Measurements from ENCODE around the gene CEACAM19. TPM values are rescaled to one million over a fixed set of nuclear protein-coding genes. Genes with fewer than 3 reads are reported as not detected.

Gene CEACAM19
- total RNA-seq, 1 donor from 2014 or later, result 25.8 TPM

DNA sequence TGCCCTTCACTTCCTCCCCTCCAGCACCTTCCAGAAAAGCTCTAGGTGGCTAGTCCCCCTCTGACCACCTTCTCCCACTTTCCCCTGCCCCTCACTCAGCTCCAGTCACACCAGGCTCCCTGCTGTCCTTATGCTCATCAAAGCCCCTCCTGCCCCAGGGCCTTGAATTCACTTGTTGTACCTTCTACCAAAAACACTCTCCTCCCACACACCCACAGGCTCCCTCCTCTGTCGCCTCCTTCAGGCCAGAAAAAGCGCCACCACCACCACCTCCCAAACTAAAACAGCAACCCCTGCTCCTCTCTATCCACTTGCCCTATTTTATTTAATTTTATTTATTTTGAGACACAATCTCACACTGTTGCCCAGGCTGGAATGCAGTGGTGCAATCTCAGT is 22.9 kb downstream of the CEACAM19 start:
- Mint-ChIP-seq H3K4me1 (ENCODE audit: low read depth) (peaks cover 28% of the 10 kb centered on the region), H3K27me3 (no peaks in the 10 kb centered on the region), H3K4me3 (ENCODE audit: low read depth) (no peak overlapping the region), H3K36me3 (ENCODE audit: insufficient read depth) (no peaks in the 10 kb centered on the region), H3K27ac (peak overlapping the region; percentile 47), H3K9me3 (ENCODE audit: low read depth) (no peaks in the 10 kb centered on the region)
- DNase-seq (ENCODE audit: low spot score, unreplicated experiment), result no peak
- TF ChIP-seq, protein P1, sequence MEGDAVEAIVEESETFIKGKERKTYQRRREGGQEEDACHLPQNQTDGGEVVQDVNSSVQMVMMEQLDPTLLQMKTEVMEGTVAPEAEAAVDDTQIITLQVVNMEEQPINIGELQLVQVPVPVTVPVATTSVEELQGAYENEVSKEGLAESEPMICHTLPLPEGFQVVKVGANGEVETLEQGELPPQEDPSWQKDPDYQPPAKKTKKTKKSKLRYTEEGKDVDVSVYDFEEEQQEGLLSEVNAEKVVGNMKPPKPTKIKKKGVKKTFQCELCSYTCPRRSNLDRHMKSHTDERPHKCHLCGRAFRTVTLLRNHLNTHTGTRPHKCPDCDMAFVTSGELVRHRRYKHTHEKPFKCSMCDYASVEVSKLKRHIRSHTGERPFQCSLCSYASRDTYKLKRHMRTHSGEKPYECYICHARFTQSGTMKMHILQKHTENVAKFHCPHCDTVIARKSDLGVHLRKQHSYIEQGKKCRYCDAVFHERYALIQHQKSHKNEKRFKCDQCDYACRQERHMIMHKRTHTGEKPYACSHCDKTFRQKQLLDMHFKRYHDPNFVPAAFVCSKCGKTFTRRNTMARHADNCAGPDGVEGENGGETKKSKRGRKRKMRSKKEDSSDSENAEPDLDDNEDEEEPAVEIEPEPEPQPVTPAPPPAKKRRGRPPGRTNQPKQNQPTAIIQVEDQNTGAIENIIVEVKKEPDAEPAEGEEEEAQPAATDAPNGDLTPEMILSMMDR (IDR thresholded peaks at IDR 0.05; ENCODE audit: unreplicated experiment), result peak; percentile 33

DNA sequence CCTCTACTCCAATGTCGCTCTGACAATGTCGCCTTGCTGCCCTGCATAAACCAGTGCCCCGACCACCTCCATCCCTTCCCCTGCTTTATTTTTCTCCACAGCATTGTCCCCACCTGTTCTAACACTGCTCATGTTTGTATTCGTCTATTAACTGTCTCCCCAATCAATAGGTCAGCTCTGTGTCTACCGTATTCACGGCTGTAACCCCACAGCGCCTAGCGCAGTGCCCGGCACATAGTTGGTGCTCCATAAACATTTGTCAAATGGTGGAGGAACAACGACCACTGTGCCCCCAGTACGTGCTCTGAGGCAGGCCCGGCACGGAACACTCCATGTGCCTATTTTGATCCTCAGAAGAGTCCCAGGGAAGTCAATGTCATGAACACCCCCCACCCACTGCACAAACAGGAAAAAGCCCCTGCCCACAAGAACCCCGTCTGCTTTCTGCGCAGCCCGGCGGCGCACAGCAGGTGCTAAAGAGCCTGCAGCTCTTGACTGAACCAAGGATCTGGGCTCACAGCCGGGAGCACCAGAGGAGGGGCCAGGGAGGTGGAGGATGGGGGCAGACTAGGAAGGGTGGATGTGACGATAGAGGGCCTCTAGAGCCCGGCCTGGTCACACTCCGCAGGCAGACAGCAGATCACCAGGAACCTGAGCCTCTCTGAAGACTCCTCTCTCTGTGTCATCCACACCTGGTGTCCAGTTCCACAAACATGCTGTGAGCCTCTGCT is 25.8 kb downstream of the CEACAM19 start:
- H3K27me3 Mint-ChIP-seq, result no peaks in the 10 kb centered on the region
- no peak overlapping the region for H3K4me3 Mint-ChIP-seq (ENCODE audit: low read depth)
- TF ChIP-seq, protein P1 (IDR thresholded peaks at IDR 0.05; ENCODE audit: unreplicated experiment), result no peak
- no peaks in the 10 kb centered on the region for H3K36me3 Mint-ChIP-seq (ENCODE audit: insufficient read depth)
- H3K9me3 Mint-ChIP-seq (ENCODE audit: low read depth), result no peaks in the 10 kb centered on the region
- H3K27ac Mint-ChIP-seq, result peak overlapping the region; percentile 84
- H3K4me1 Mint-ChIP-seq (ENCODE audit: low read depth), result peaks cover 23% of the 10 kb centered on the region
- DNase-seq (ENCODE audit: low spot score, unreplicated experiment), result no peak

DNA sequence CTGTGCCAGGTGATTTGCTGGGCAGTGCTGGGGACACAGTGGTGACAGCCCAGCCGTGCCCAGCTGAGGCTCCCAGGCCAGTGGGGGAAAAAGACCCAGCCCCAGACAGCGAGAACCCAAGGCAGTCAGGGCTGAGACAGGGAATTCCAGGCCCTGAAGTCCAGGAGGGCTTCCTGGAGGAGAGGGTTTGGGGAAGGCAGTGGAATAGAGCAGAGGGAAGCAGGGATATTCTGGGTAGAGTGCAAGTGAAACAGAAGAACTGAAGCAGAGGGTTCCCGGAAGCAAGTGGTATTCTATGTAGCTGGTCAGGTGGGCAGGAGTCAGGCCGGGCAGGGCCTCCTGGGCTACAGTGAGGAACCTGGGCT is 26.4 kb downstream of the CEACAM19 start:
- Mint-ChIP-seq H3K9me3 (ENCODE audit: low read depth) (no peaks in the 10 kb centered on the region), H3K27ac (peak overlapping the region; percentile 64), H3K4me3 (ENCODE audit: low read depth) (no peak overlapping the region), H3K4me1 (ENCODE audit: low read depth) (peaks cover 17% of the 10 kb centered on the region), H3K36me3 (ENCODE audit: insufficient read depth) (no peaks in the 10 kb centered on the region), H3K27me3 (no peaks in the 10 kb centered on the region)
- TF ChIP-seq, protein P1 (IDR thresholded peaks at IDR 0.05; ENCODE audit: unreplicated experiment), result no peak
- no peak for DNase-seq (ENCODE audit: low spot score, unreplicated experiment)

DNA sequence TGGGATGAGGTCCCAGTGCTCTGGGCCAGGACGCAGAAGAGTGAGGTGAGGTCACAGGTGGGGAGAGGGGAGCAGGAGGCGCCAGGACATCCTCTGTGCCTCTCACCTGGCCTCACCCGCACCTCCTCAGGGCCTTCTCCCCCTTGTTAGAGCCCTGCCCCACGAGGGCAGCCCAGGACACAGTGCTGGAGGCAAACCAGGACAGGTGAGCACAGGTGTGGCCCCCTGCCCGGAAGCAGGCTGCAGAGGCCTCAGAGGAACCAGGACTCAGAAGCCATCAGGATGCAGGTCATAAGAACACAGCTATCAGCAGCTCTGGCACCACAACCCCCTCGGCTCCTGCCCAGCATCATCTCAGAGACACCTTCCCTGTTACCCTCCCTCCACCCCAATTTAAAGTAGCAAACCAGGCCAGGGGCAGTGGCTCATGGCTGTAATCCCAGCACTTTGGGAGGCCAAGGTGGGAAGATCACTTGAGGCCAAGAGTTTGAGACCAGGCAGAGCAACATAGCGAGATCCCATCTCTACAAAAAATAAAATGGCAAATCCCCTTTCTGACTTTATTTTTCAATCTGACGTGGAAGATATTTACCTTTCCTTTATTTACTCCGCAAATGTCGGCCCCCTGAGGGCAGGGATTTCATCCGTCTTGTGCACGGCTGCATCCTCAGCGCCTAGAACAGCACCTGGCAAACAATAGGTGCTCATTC is 27.4 kb downstream of the CEACAM19 start, which contains the start of gene CEACAM16:
TSS of gene CEACAM16 (plus strand) at position 660 of the 710 bp plus-strand sequence. CDS start 2,306 bp downstream, outside the sequence.
- TF ChIP-seq, protein P1 (IDR thresholded peaks at IDR 0.05; ENCODE audit: unreplicated experiment), result no peak
- no peak for DNase-seq (ENCODE audit: low spot score, unreplicated experiment)
- Mint-ChIP-seq H3K4me1 (ENCODE audit: low read depth) (peaks cover 14% of the 10 kb centered on the region), H3K9me3 (ENCODE audit: low read depth) (no peaks in the 10 kb centered on the region), H3K27me3 (no peaks in the 10 kb centered on the region), H3K27ac (peak within 1 kb of the TSS; percentile 64), H3K4me3 (ENCODE audit: low read depth) (no peak within 1 kb of the TSS), H3K36me3 (ENCODE audit: insufficient read depth) (no peaks in the 10 kb centered on the region)

DNA sequence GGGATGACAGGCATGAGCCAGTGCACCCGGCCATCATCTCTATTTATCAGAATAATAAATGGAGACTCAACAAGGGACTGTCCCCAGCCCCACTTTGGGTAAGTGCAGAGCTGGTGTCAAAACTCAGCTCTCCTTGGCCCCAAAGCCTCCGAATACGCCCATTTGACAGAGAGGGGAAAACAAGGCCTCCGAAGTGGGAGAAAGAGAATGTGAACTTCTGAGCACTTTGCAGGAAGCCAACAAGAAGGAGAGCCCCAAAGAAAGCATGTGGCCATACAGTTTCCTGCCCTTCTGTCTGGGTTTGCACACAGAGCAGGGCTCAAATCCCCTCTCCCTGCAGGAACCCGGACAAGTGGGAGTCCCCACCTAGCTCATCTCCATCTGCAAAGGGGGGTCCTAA is 29.3 kb downstream of the CEACAM19 start:
- Mint-ChIP-seq H3K27me3 (no peaks in the 10 kb centered on the region), H3K27ac (no peak overlapping the region), H3K9me3 (ENCODE audit: low read depth) (no peaks in the 10 kb centered on the region), H3K4me1 (ENCODE audit: low read depth) (peaks cover 11% of the 10 kb centered on the region), H3K4me3 (ENCODE audit: low read depth) (no peak overlapping the region), H3K36me3 (ENCODE audit: insufficient read depth) (no peaks in the 10 kb centered on the region)
- TF ChIP-seq, protein P1 (IDR thresholded peaks at IDR 0.05; ENCODE audit: unreplicated experiment), result no peak
- no peak for DNase-seq (ENCODE audit: low spot score, unreplicated experiment)

Data from progenitor cell of endocrine pancreas (in vitro differentiated cells).